Nephron progenitor cell (in vitro differentiated cells): ENCODE data around the gene KCTD20.
"Not testable (repeated sequence)": the region's sequence is repeated elsewhere in the genome, so short reads cannot be mapped to it uniquely, and the experiment has no call there.

Experiments
- DNase-seq: peaks from one replicate; pipeline ENCODE4 v3.0.0; 2021
- H3K27ac Mint-ChIP-seq: 2 replicates; pipeline ENCODE4 v1.8.0; 2021; ENCODE audit warnings: mild to moderate bottlenecking, moderate library complexity, mixed read lengths
- H3K27me3 Mint-ChIP-seq: 2 replicates; pipeline ENCODE4 v1.8.0; 2021; ENCODE audit warnings: mild to moderate bottlenecking, low read depth, mixed read lengths; ENCODE audit not compliant: poor library complexity
- H3K36me3 Mint-ChIP-seq: 2 replicates; pipeline ENCODE4 v1.8.0; 2021; ENCODE audit warnings: low read depth, mixed read lengths
- H3K4me1 Mint-ChIP-seq: 2 replicates; pipeline ENCODE4 v1.8.0; 2021; ENCODE audit warnings: mixed read lengths
- H3K4me3 Mint-ChIP-seq: 2 replicates; pipeline ENCODE4 v1.8.0; 2021; ENCODE audit warnings: mild to moderate bottlenecking, moderate library complexity, mixed read lengths
- H3K9me3 Mint-ChIP-seq: 2 replicates; pipeline ENCODE4 v1.8.0; 2021; ENCODE audit warnings: mild to moderate bottlenecking, moderate library complexity, mixed read lengths
- CTCF ChIP-seq: fragments of 200-600 bp; sonication (generic); IDR thresholded peaks from 2 replicates; pipeline ENCODE4 v1.5.0; 2021; ENCODE audit warnings: antibody characterized with exemption

KCTD20 gene

GRCh38 chr6:36442671-36443470, at the start of gene KCTD20, which contains the start of gene PXT1:
TSS of gene KCTD20 (plus strand) at chr6:36443000. CDS start at chr6:36470098, 27,098 bp downstream.
TSS of gene PXT1 (minus strand) at chr6:36442854. CDS start at chr6:36426082, 16,772 bp downstream.
- no peak for TF ChIP-seq CTCF
- H3K27ac Mint-ChIP-seq: peak within 1 kb of the TSS; percentile 98
- peak; percentile 83 for DNase-seq
- H3K4me1 Mint-ChIP-seq: peaks cover 41% of the 10 kb centered on the region
- peaks cover 26% of the 10 kb centered on the region for H3K36me3 Mint-ChIP-seq
- no peaks in the 10 kb centered on the region for H3K27me3 Mint-ChIP-seq
- H3K4me3 Mint-ChIP-seq: peak within 1 kb of the TSS; percentile 96
- peaks cover 2% of the 10 kb centered on the region for H3K9me3 Mint-ChIP-seq

GRCh38 chr6:36399970-36400369, 42.8 kb upstream of the KCTD20 start:
- Mint-ChIP-seq H3K36me3 (no peaks in the 10 kb centered on the region), H3K9me3 (peaks cover 14% of the 10 kb centered on the region), H3K4me3 (no peak overlapping the region), H3K27ac (no peak overlapping the region), H3K27me3 (peaks cover 16% of the 10 kb centered on the region), H3K4me1 (no peaks in the 10 kb centered on the region)
- DNase-seq: no peak
- TF ChIP-seq CTCF: no peak

- no peak for TF ChIP-seq CTCF
- Mint-ChIP-seq H3K36me3 (no peaks in the 10 kb centered on the region), H3K4me3 (no peak overlapping the region), H3K9me3 (peaks cover 10% of the 10 kb centered on the region), H3K27ac (no peak overlapping the region), H3K27me3 (peaks cover 15% of the 10 kb centered on the region), H3K4me1 (no peaks in the 10 kb centered on the region)
- no peak for DNase-seq
Measured at GRCh38 chr6:36402481-36402880, 40.3 kb upstream of the KCTD20 start.

- Mint-ChIP-seq H3K27me3 (peaks cover 11% of the 10 kb centered on the region), H3K36me3 (no peaks in the 10 kb centered on the region), H3K4me3 (no peak overlapping the region), H3K27ac (no peak overlapping the region), H3K4me1 (no peaks in the 10 kb centered on the region), H3K9me3 (peaks cover 10% of the 10 kb centered on the region)
- no peak for TF ChIP-seq CTCF
- no peak for DNase-seq
Measured at GRCh38 chr6:36404164-36404563, 38.6 kb upstream of the KCTD20 start.

- Mint-ChIP-seq H3K9me3 (peaks cover 20% of the 10 kb centered on the region), H3K27me3 (peaks cover 30% of the 10 kb centered on the region)
- H3K4me3 Mint-ChIP-seq, H3K36me3 Mint-ChIP-seq, DNase-seq, H3K4me1 Mint-ChIP-seq, H3K27ac Mint-ChIP-seq: not testable (repeated sequence)
Measured at GRCh38 chr6:36409718-36410117, 33.1 kb upstream of the KCTD20 start.

GRCh38 chr6:36413489-36414480, 29.0 kb upstream of the KCTD20 start:
- DNase-seq: no peak
- H3K9me3 Mint-ChIP-seq: peaks cover 20% of the 10 kb centered on the region
- H3K36me3 Mint-ChIP-seq: no peaks in the 10 kb centered on the region
- H3K4me1 Mint-ChIP-seq: peaks cover 6% of the 10 kb centered on the region
- H3K4me3 Mint-ChIP-seq: no peak overlapping the region
- H3K27ac Mint-ChIP-seq: no peak overlapping the region
- TF ChIP-seq CTCF: no peak
- H3K27me3 Mint-ChIP-seq: peaks cover 28% of the 10 kb centered on the region
